Measurements from ENCODE around the gene PRKAG1. TPM values are rescaled to one million over a fixed set of nuclear protein-coding genes. Genes with fewer than 3 reads are reported as not detected.

Gene PRKAG1
- total and polyA plus RNA-seq, 4 donors: 15.5 to 31.5 (median 20.9) TPM

DNA sequence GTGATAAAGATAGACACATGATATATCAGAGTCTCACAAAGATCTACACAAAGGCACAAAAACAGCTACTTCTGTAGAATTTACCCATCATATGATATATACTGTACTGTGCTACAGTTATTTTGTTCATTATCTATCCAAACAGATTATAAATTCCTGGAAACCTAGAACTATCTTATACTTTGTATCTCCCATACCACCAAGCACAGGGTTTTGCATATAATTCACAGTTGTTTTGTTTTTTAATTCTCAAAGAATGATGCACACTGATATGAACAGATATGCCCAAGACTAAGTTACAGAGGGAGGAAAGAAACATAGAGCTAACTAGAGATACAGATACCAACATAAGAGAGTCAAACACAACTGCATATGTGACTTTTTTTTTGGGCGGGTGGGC lies 3.4 kb downstream of the PRKAG1 start:
- no peak overlapping the region for H3K4me3 ChIP-seq (ENCODE audit: low read depth in 1 of 3, low read length in 3 of 3)
- H3K36me3 ChIP-seq (ENCODE audit: control insufficient read depth in 4 of 4, insufficient read depth in 3 of 4, low read depth in 1 of 4, low read length in 3 of 4): peaks cover 5 to 10% (median 8%) of the 10 kb centered on the region in 4 donors
- no peak for DNase-seq (ENCODE audit: low spot score)
- H3K9me3 ChIP-seq (ENCODE audit: control insufficient read depth in 4 of 4, low read length in 3 of 4): no peaks in the 10 kb centered on the region
- WGBS: 100% methylated on average over 1 of the region's 1 CpG
- no peaks in the 10 kb centered on the region for H3K27me3 ChIP-seq (ENCODE audit: control insufficient read depth in 4 of 4, insufficient read depth in 4 of 4, low read length in 3 of 4)
- TF ChIP-seq, protein P1, sequence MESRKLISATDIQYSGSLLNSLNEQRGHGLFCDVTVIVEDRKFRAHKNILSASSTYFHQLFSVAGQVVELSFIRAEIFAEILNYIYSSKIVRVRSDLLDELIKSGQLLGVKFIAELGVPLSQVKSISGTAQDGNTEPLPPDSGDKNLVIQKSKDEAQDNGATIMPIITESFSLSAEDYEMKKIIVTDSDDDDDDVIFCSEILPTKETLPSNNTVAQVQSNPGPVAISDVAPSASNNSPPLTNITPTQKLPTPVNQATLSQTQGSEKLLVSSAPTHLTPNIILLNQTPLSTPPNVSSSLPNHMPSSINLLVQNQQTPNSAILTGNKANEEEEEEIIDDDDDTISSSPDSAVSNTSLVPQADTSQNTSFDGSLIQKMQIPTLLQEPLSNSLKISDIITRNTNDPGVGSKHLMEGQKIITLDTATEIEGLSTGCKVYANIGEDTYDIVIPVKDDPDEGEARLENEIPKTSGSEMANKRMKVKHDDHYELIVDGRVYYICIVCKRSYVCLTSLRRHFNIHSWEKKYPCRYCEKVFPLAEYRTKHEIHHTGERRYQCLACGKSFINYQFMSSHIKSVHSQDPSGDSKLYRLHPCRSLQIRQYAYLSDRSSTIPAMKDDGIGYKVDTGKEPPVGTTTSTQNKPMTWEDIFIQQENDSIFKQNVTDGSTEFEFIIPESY (IDR thresholded peaks at IDR 0.05): no peak
- TF ChIP-seq HNF4A (conservative IDR thresholded peaks at IDR 0.05) (no peak), JUND (IDR thresholded peaks at IDR 0.05) (no peak), FOXA1 (IDR thresholded peaks at IDR 0.05) (no peak), YY1 (IDR thresholded peaks at IDR 0.05) (no peak), HNF4G (IDR thresholded peaks at IDR 0.05) (no peak), FOXA2 (IDR thresholded peaks at IDR 0.05) (no peak), TAF1 (conservative IDR thresholded peaks at IDR 0.05) (no peak), RAD21 (IDR thresholded peaks at IDR 0.05) (no peak), RXRA (IDR thresholded peaks at IDR 0.05) (no peak), EGR1 (IDR thresholded peaks at IDR 0.05; ENCODE audit: low read depth in 2 of 2) (no peak), SP1 (IDR thresholded peaks at IDR 0.05) (no peak), GABPA (IDR thresholded peaks at IDR 0.05 in 1 of 2, conservative IDR thresholded peaks at IDR 0.05 in 1 of 2) (no peak), NR2F2 (IDR thresholded peaks at IDR 0.05) (no peak)
- TF ChIP-seq, protein P2, sequence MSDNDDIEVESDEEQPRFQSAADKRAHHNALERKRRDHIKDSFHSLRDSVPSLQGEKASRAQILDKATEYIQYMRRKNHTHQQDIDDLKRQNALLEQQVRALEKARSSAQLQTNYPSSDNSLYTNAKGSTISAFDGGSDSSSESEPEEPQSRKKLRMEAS (IDR thresholded peaks at IDR 0.05): no peak
- TF ChIP-seq, protein P3, sequence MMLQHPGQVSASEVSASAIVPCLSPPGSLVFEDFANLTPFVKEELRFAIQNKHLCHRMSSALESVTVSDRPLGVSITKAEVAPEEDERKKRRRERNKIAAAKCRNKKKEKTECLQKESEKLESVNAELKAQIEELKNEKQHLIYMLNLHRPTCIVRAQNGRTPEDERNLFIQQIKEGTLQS (IDR thresholded peaks at IDR 0.05): no peak
- TF ChIP-seq, protein P4, sequence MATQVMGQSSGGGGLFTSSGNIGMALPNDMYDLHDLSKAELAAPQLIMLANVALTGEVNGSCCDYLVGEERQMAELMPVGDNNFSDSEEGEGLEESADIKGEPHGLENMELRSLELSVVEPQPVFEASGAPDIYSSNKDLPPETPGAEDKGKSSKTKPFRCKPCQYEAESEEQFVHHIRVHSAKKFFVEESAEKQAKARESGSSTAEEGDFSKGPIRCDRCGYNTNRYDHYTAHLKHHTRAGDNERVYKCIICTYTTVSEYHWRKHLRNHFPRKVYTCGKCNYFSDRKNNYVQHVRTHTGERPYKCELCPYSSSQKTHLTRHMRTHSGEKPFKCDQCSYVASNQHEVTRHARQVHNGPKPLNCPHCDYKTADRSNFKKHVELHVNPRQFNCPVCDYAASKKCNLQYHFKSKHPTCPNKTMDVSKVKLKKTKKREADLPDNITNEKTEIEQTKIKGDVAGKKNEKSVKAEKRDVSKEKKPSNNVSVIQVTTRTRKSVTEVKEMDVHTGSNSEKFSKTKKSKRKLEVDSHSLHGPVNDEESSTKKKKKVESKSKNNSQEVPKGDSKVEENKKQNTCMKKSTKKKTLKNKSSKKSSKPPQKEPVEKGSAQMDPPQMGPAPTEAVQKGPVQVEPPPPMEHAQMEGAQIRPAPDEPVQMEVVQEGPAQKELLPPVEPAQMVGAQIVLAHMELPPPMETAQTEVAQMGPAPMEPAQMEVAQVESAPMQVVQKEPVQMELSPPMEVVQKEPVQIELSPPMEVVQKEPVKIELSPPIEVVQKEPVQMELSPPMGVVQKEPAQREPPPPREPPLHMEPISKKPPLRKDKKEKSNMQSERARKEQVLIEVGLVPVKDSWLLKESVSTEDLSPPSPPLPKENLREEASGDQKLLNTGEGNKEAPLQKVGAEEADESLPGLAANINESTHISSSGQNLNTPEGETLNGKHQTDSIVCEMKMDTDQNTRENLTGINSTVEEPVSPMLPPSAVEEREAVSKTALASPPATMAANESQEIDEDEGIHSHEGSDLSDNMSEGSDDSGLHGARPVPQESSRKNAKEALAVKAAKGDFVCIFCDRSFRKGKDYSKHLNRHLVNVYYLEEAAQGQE (IDR thresholded peaks at IDR 0.05): no peak
- TF ChIP-seq, protein P5, sequence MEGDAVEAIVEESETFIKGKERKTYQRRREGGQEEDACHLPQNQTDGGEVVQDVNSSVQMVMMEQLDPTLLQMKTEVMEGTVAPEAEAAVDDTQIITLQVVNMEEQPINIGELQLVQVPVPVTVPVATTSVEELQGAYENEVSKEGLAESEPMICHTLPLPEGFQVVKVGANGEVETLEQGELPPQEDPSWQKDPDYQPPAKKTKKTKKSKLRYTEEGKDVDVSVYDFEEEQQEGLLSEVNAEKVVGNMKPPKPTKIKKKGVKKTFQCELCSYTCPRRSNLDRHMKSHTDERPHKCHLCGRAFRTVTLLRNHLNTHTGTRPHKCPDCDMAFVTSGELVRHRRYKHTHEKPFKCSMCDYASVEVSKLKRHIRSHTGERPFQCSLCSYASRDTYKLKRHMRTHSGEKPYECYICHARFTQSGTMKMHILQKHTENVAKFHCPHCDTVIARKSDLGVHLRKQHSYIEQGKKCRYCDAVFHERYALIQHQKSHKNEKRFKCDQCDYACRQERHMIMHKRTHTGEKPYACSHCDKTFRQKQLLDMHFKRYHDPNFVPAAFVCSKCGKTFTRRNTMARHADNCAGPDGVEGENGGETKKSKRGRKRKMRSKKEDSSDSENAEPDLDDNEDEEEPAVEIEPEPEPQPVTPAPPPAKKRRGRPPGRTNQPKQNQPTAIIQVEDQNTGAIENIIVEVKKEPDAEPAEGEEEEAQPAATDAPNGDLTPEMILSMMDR (IDR thresholded peaks at IDR 0.05; ENCODE audit: low read depth, low read length, missing input control): no peak
- H3K4me1 ChIP-seq (ENCODE audit: control insufficient read depth in 4 of 4, insufficient read depth in 4 of 4, low read length in 3 of 4): peaks cover 4 to 16% (median 9%) of the 10 kb centered on the region in 4 donors
- H3K9ac ChIP-seq (ENCODE audit: low read depth in 1 of 2, low read length in 2 of 2): no peak overlapping the region
- H3K27ac ChIP-seq (ENCODE audit: low read depth in 1 of 2, low read length in 2 of 2): no peak overlapping the region

Data from liver (tissue), 9 donors.